Smooth muscle cell (in vitro differentiated cells): Measurements from ENCODE around the gene ATP6AP1. TPM values are rescaled to one million over a fixed set of nuclear protein-coding genes. Genes with fewer than 3 reads are reported as not detected.
"Not testable (repeated sequence)": the region's sequence is repeated elsewhere in the genome, so short reads cannot be mapped to it uniquely, and the experiment has no call there.

ENCODE experiments used
- DNase-seq: peaks from one replicate; lab custom pipeline; 2025; ENCODE audit not compliant: unreplicated experiment; lab: John Stamatoyannopoulos, UW
- H2AFZ ChIP-seq: fragments of 200-600 bp; sonication (generic); 2 replicates; pipeline ENCODE4 v1.6.0; 2016; ENCODE audit warnings: antibody characterized with exemption, low read depth, mild to moderate bottlenecking
- H3F3A ChIP-seq: fragments of 200-600 bp; sonication (generic); 2 replicates; pipeline ENCODE4 v1.6.0; 2017; ENCODE audit warnings: antibody characterized with exemption, low read depth
- H3K27ac ChIP-seq: fragments of 200-600 bp; sonication (generic); 2 replicates; pipeline ENCODE4 v1.5.1; 2016; ENCODE audit warnings: low read depth, mild to moderate bottlenecking
- H3K27me3 ChIP-seq: fragments of 200-600 bp; sonication (generic); 2 replicates; pipeline ENCODE4 v1.6.1; 2016; ENCODE audit warnings: low read depth, mild to moderate bottlenecking
- H3K36me3 ChIP-seq: fragments of 200-600 bp; sonication (generic); 2 replicates; pipeline ENCODE4 v1.5.1; 2016; ENCODE audit warnings: low read depth
- H3K4me1 ChIP-seq: fragments of 200-600 bp; sonication (generic); 2 replicates; pipeline ENCODE4 v1.5.1; 2016; ENCODE audit warnings: low read depth
- H3K4me2 ChIP-seq: fragments of 200-600 bp; sonication (generic); 2 replicates; pipeline ENCODE4 v1.6.0; 2016; ENCODE audit warnings: mild to moderate bottlenecking
- H3K4me3 ChIP-seq: fragments of 200-600 bp; sonication (generic); 2 replicates; pipeline ENCODE4 v1.5.1; 2016; ENCODE audit warnings: mild to moderate bottlenecking
- H3K79me2 ChIP-seq: fragments of 200-600 bp; sonication (generic); 2 replicates; pipeline ENCODE4 v1.6.0; 2016; ENCODE audit warnings: low read depth, mild to moderate bottlenecking
- H3K9ac ChIP-seq: fragments of 200-600 bp; sonication (generic); 2 replicates; pipeline ENCODE4 v1.6.0; 2016; ENCODE audit warnings: low read depth
- H3K9me3 ChIP-seq: fragments of 200-600 bp; sonication (generic); replicated peaks from 2 replicates; pipeline ENCODE4 v1.5.1; 2016; ENCODE audit warnings: low read depth
- H4K20me1 ChIP-seq: fragments of 200-600 bp; sonication (generic); 2 replicates; pipeline ENCODE4 v1.6.0; 2016; ENCODE audit warnings: low read depth
- CTCF ChIP-seq: fragments of 200-600 bp; sonication (generic); IDR thresholded peaks from 2 replicates; pipeline ENCODE4 v1.5.1; 2017; ENCODE audit warnings: borderline replicate concordance, mild to moderate bottlenecking, antibody characterized with exemption; ENCODE audit not compliant: insufficient read depth, poor library complexity, severe bottlenecking
- WGBS: methylation state at CpG from one replicate; pipeline ENCODE4 v1.1.7; 2016; ENCODE audit warnings: low lambda C conversion rate; 5-methylcytosine and 5-hydroxymethylcytosine counted together
- polyA plus RNA-seq: library from polyadenylated mRNA; unstranded; fragments of >200 nt; fragmentation: Nextera tagmentation; extraction: Ambion mirVana; gene quantifications from 2 replicates; pipeline ENCODE4 v1.2.1, GENCODE V29; 2016
- total RNA-seq: library from RNA; depleted of rRNA; stranded (reverse); fragments of >200 nt; gene quantifications from 2 replicates; pipeline ENCODE4 v1.2.3, GENCODE V29; 2014

The ATP6AP1 gene
- total and polyA plus RNA-seq, 2 experiments from 2014 or later: 104 to 193 TPM

- H3K4me1 ChIP-seq: no peaks in the 10 kb centered on the region
- peak; percentile 28 for DNase-seq
- H3K4me2 ChIP-seq: peak overlapping the region; percentile 85
- H4K20me1 ChIP-seq: peaks cover 43% of the 10 kb centered on the region
- 43% methylated on average over 49 of the region's 49 CpGs for WGBS
- peak overlapping the region; percentile 95 for H3K9ac ChIP-seq
- peak; percentile 69 for TF ChIP-seq CTCF
- peaks cover 4% of the 10 kb centered on the region for H3F3A ChIP-seq
- no peaks in the 10 kb centered on the region for H3K27me3 ChIP-seq
- H3K4me3 ChIP-seq: peak overlapping the region; percentile 75
- H3K9me3 ChIP-seq: no peaks in the 10 kb centered on the region
- no peak overlapping the region for H2AFZ ChIP-seq
- H3K36me3 ChIP-seq: no peaks in the 10 kb centered on the region
- peak overlapping the region; percentile 92 for H3K27ac ChIP-seq
- peaks cover 19% of the 10 kb centered on the region for H3K79me2 ChIP-seq
Measured at GRCh38 chrX:154398668-154399526, 29.6 kb upstream of the ATP6AP1 start.

GRCh38 chrX:154399527-154400368 lies 28.7 kb upstream of the ATP6AP1 start:
- no peaks in the 10 kb centered on the region for H3K9me3 ChIP-seq
- DNase-seq: no peak

GRCh38 chrX:154400369-154400817 lies 28.1 kb upstream of the ATP6AP1 start:
- H3K9me3 ChIP-seq, H3K4me3 ChIP-seq, H3K36me3 ChIP-seq, H3F3A ChIP-seq, H2AFZ ChIP-seq, H3K9ac ChIP-seq, DNase-seq, H3K4me1 ChIP-seq, H3K27me3 ChIP-seq: not testable (repeated sequence)
- Histone ChIP-seq H3K4me2 (peak overlapping the region; percentile 85), H3K79me2 (peaks cover 19% of the 10 kb centered on the region), H4K20me1 (peaks cover 43% of the 10 kb centered on the region), H3K27ac (peak overlapping the region; percentile 92)
- 80% methylated on average over 6 of the region's 6 CpGs for WGBS

More at GRCh38 chrX:154399527-154400368, 28.7 kb upstream of the ATP6AP1 start:
- no peak overlapping the region for H2AFZ ChIP-seq
- peak overlapping the region; percentile 85 for H3K4me2 ChIP-seq
- peak overlapping the region; percentile 75 for H3K4me3 ChIP-seq
- no peak for TF ChIP-seq CTCF
- H3K36me3 ChIP-seq: no peaks in the 10 kb centered on the region
- H4K20me1 ChIP-seq: peaks cover 43% of the 10 kb centered on the region
- H3K27ac ChIP-seq: peak overlapping the region; percentile 92
- no peaks in the 10 kb centered on the region for H3K27me3 ChIP-seq
- H3K9ac ChIP-seq: peak overlapping the region; percentile 95
- no peaks in the 10 kb centered on the region for H3K4me1 ChIP-seq
- whole genome bisulfite sequencing: 67% methylated on average over 14 of the region's 14 CpGs
- peaks cover 4% of the 10 kb centered on the region for H3F3A ChIP-seq
- H3K79me2 ChIP-seq: peaks cover 19% of the 10 kb centered on the region
